ENCODE measurements around the gene ABLIM2.
"Not testable (repeated sequence)": the region's sequence is repeated elsewhere in the genome, so short reads cannot be mapped to it uniquely, and the experiment has no call there.

The ABLIM2 gene

GRCh38 chr4:7924163-7924562 lies 234.4 kb downstream of the ABLIM2 start:
- DNase-seq, result no peak

GRCh38 chr4:7922466-7922865 lies 236.1 kb downstream of the ABLIM2 start:
- no peak for DNase-seq

- no peak for DNase-seq
Measured at GRCh38 chr4:7918981-7919380, 239.6 kb downstream of the ABLIM2 start.

- DNase-seq, result not testable (repeated sequence)
Measured at GRCh38 chr4:7918187-7918586, 240.4 kb downstream of the ABLIM2 start.

GRCh38 chr4:7917669-7918068 lies 240.9 kb downstream of the ABLIM2 start:
- no peak for DNase-seq

GRCh38 chr4:7915875-7916242 lies 242.8 kb downstream of the ABLIM2 start:
- no peak for DNase-seq
